IMR-90 (cell line): Measurements from ENCODE around the gene PCBP3. TPM values are rescaled to one million over a fixed set of nuclear protein-coding genes. Genes with fewer than 3 reads are reported as not detected.

Experiments used
- ATAC-seq: fragments of 200-7000 bp; cut with Tn5 transposase; 2 replicates; pipeline ENCODE4 v1.9.1; 2020; ENCODE audit warnings: low read depth, mild to moderate bottlenecking, moderate library complexity
- BruUV-seq: library from RNA; stranded (reverse); fragments of 400-500 nt; replicated peaks from 2 replicates; lab custom pipeline; 2021; lab: Mats Ljungman, UMichigan
- CTCF ChIA-PET: fragments of 300-600 bp; formaldehyde crosslinking; extraction: SDS; loops from one replicate; lab custom pipeline; 2021; ENCODE audit warnings: antibody characterized with exemption; lab: Yijun Ruan, JAX
- POLR2A ChIA-PET: fragments of 300-600 bp; sonication (Branson Sonifier 250); formaldehyde crosslinking; loops from one replicate; lab custom pipeline; 2022; ENCODE audit warnings: antibody characterized with exemption; ENCODE audit not compliant: unreplicated experiment; lab: Charles Lee
- DNase-seq: peaks from one replicate; pipeline ENCODE4 v3.0.0; 2013
- H2AFZ ChIP-seq: replicated peaks from 2 replicates; pipeline ENCODE3; 2013; ENCODE audit warnings: low read length, mild to moderate bottlenecking; ENCODE audit not compliant: poor library complexity
- H2AK5ac ChIP-seq: 2 replicates; pipeline ENCODE4 v1.6.1; 2013; ENCODE audit warnings: low read depth, low read length, inconsistent platforms
- H2AK9ac ChIP-seq: replicated peaks from 2 replicates; pipeline ENCODE3; 2013; ENCODE audit warnings: mild to moderate bottlenecking, low read depth, low read length, moderate library complexity; ENCODE audit not compliant: poor library complexity
- H2BK120ac ChIP-seq: 2 replicates; pipeline ENCODE4 v1.6.1; 2013; ENCODE audit warnings: low read depth, low read length, inconsistent platforms
- H2BK15ac ChIP-seq: 3 replicates; pipeline ENCODE4 v1.6.1; 2013; ENCODE audit warnings: low read depth, low read length, inconsistent platforms
- H2BK20ac ChIP-seq: 2 replicates; pipeline ENCODE4 v1.6.1; 2013; ENCODE audit warnings: low read depth, mild to moderate bottlenecking, inconsistent platforms, low read length, moderate library complexity
- H2BK5ac ChIP-seq: 2 replicates; pipeline ENCODE4 v1.6.1; 2013; ENCODE audit warnings: mild to moderate bottlenecking, low read depth, low read length, inconsistent platforms; ENCODE audit not compliant: poor library complexity, severe bottlenecking
- H3K14ac ChIP-seq: replicated peaks from 2 replicates; pipeline ENCODE4 v1.6.1; 2013; ENCODE audit warnings: low read depth, low read length, inconsistent platforms
- H3K18ac ChIP-seq: 2 replicates; pipeline ENCODE4 v1.6.1; 2013; ENCODE audit warnings: low read depth, low read length, control low read depth
- H3K23ac ChIP-seq: 2 replicates; pipeline ENCODE4 v1.6.1; 2013; ENCODE audit warnings: low read depth, low read length, inconsistent platforms
- H3K27ac ChIP-seq: 2 replicates; pipeline ENCODE4 v1.5.1; 2013; ENCODE audit warnings: mild to moderate bottlenecking, control low read depth, low read length; ENCODE audit not compliant: insufficient read depth
- H3K27me3 ChIP-seq: 2 replicates; pipeline ENCODE4 v1.6.1; 2013; ENCODE audit warnings: low read length; ENCODE audit not compliant: control insufficient read depth, insufficient read depth
- H3K36me3 ChIP-seq: 2 replicates; pipeline ENCODE4 v1.6.1; 2013; ENCODE audit warnings: low read length, mixed read lengths; ENCODE audit not compliant: control insufficient read depth, insufficient read depth
- H3K4ac ChIP-seq: 2 replicates; pipeline ENCODE4 v1.6.1; 2013; ENCODE audit warnings: low read depth, low read length, inconsistent platforms
- H3K4me1 ChIP-seq: 2 replicates; pipeline ENCODE4 v1.6.1; 2013; ENCODE audit warnings: low read length, mixed read lengths; ENCODE audit not compliant: control insufficient read depth, insufficient read depth
- H3K4me2 ChIP-seq: 2 replicates; pipeline ENCODE4 v1.6.1; 2013; ENCODE audit warnings: low read depth, mild to moderate bottlenecking, control low read depth, low read length, moderate library complexity
- H3K4me3 ChIP-seq: 2 replicates; pipeline ENCODE4 v1.5.1; 2013; ENCODE audit warnings: low read depth, mild to moderate bottlenecking, control low read depth, low read length, moderate library complexity; ENCODE audit not compliant: insufficient read depth
- H3K56ac ChIP-seq: 2 replicates; pipeline ENCODE4 v1.6.1; 2013; ENCODE audit warnings: low read length, inconsistent platforms; ENCODE audit not compliant: insufficient read depth; ENCODE audit errors: extremely low read depth
- H3K79me1 ChIP-seq, 2 experiments: 2 replicates each; pipeline ENCODE4 v1.6.1; 2013; ENCODE audit warnings: low read length in 2 of 2, inconsistent platforms in 1 of 2, low read depth in 1 of 2
- H3K9ac ChIP-seq: 2 replicates; pipeline ENCODE4 v1.6.1; 2013; ENCODE audit warnings: low read depth, low read length, control low read depth
- H3K9me1 ChIP-seq: 2 replicates; pipeline ENCODE4 v1.6.1; 2013; ENCODE audit warnings: low read length, inconsistent platforms; ENCODE audit not compliant: insufficient read depth
- H3K9me3 ChIP-seq: 2 replicates; pipeline ENCODE4 v1.6.1; 2013; ENCODE audit warnings: low read length; ENCODE audit not compliant: control insufficient read depth, insufficient read depth
- H4K20me1 ChIP-seq: 2 replicates; pipeline ENCODE4 v1.6.1; 2013; ENCODE audit warnings: low read length, inconsistent platforms; ENCODE audit not compliant: insufficient read depth
- H4K5ac ChIP-seq: 2 replicates; pipeline ENCODE4 v1.6.1; 2013; ENCODE audit warnings: mild to moderate bottlenecking, low read depth, low read length, control low read depth
- H4K8ac ChIP-seq, 2 experiments: 2 replicates each; pipeline ENCODE4 v1.6.1; 2013; ENCODE audit warnings: low read depth in 2 of 2, low read length in 2 of 2, control low read depth in 1 of 2, inconsistent platforms in 1 of 2
- H4K91ac ChIP-seq: 2 replicates; pipeline ENCODE4 v1.6.1; 2013; ENCODE audit warnings: low read depth, low read length, inconsistent platforms; ENCODE audit not compliant: insufficient read depth
- BHLHE40 ChIP-seq: fragments of 150-350 bp; IDR thresholded peaks from 2 replicates; pipeline ENCODE4 v1.6.1; 2016; ENCODE audit warnings: mild to moderate bottlenecking, low read depth, low read length
- CEBPB ChIP-seq: IDR thresholded peaks from 2 replicates; pipeline ENCODE4 v1.6.1; 2012; ENCODE audit warnings: low read depth, low read length, improper control_type of control experiment
- CHD1 ChIP-seq: IDR thresholded peaks from 2 replicates; pipeline ENCODE4 v1.6.1; 2012; ENCODE audit warnings: low read depth, low read length, improper control_type of control experiment
- FOS ChIP-seq: fragments of 150-350 bp; IDR thresholded peaks from 2 replicates; pipeline ENCODE4 v1.6.1; 2016; ENCODE audit warnings: low read depth, low read length
- MAFK ChIP-seq: IDR thresholded peaks from 2 replicates; pipeline ENCODE4 v1.6.1; 2012; ENCODE audit warnings: low read depth, low read length, improper control_type of control experiment
- MAZ ChIP-seq: IDR thresholded peaks from 2 replicates; pipeline ENCODE4 v1.6.1; 2012; ENCODE audit warnings: low read depth, mild to moderate bottlenecking, low read length, improper control_type of control experiment, moderate library complexity, borderline replicate concordance
- MXI1 ChIP-seq: IDR thresholded peaks from 2 replicates; pipeline ENCODE4 v1.6.1; 2012; ENCODE audit warnings: low read depth, mild to moderate bottlenecking, low read length, moderate library complexity, borderline replicate concordance
- NFE2L2 ChIP-seq: fragments of 150-350 bp; IDR thresholded peaks from 2 replicates; pipeline ENCODE4 v1.6.1; 2016; ENCODE audit warnings: low read depth, mild to moderate bottlenecking, low read length
- POLR2A ChIP-seq: IDR thresholded peaks from 2 replicates; pipeline ENCODE4 v1.6.1; 2012; ENCODE audit warnings: mild to moderate bottlenecking, low read depth, low read length
- RAD21 ChIP-seq: IDR thresholded peaks from 2 replicates; pipeline ENCODE4 v1.6.1; 2012; ENCODE audit warnings: low read length, improper control_type of control experiment
- RCOR1 ChIP-seq: IDR thresholded peaks from 2 replicates; pipeline ENCODE4 v1.6.1; 2012; ENCODE audit warnings: mild to moderate bottlenecking, low read length, improper control_type of control experiment; ENCODE audit not compliant: insufficient replicate concordance
- RFX5 ChIP-seq: IDR thresholded peaks from 2 replicates; pipeline ENCODE4 v1.8.0; 2012; ENCODE audit warnings: low read depth, mild to moderate bottlenecking, low read length, moderate library complexity
- SMC3 ChIP-seq: fragments of 150-350 bp; IDR thresholded peaks from 2 replicates; pipeline ENCODE4 v1.6.1; 2016; ENCODE audit warnings: low read depth, mild to moderate bottlenecking, antibody characterized with exemption, low read length, moderate library complexity
- USF2 ChIP-seq: fragments of 150-350 bp; IDR thresholded peaks from 2 replicates; pipeline ENCODE4 v1.6.1; 2017; ENCODE audit warnings: mild to moderate bottlenecking, antibody characterized with exemption, low read length, low read depth
- WGBS, 2 experiments: methylation state at CpG; one replicate each; pipeline versions ENCODE4 v1.1.5 to v1.1.7; 2013; ENCODE audit warnings: missing lambda C conversion rate in 2 of 2; ENCODE audit not compliant: insufficient read length in 1 of 2; ENCODE audit errors: extremely low coverage in 2 of 2; 5-methylcytosine and 5-hydroxymethylcytosine counted together
- dilution Hi-C: fragments of 300-500 bp; cut with HindIII; formaldehyde crosslinking; loops from one replicate; pipeline ENCODE4 v1.14.3; 2018; ENCODE audit warnings: low sequenced_read_pairs; ENCODE audit not compliant: unreplicated experiment
- in situ Hi-C: fragments of 300-500 bp; cut with MboI; formaldehyde crosslinking; loops from 3 replicates; pipeline ENCODE4 v1.14.3; 2019; ENCODE audit warnings: low sequenced_read_pairs, inconsistent platforms, mixed read lengths
- intact Hi-C: fragments of 100-400 bp; cut with micrococcal nuclease; formaldehyde crosslinking; loops from 2 replicates; pipeline ENCODE4 v1.10.0; 2022
- polyA plus RNA-seq, 3 experiments: library from polyadenylated mRNA; depleted of rRNA; stranded (reverse); fragments of >200 nt; gene quantifications; 2 replicates each; pipeline ENCODE4 v1.2.3, GENCODE V29; 2012; ENCODE audit warnings: low replicate concordance in 1 of 3
- total RNA-seq: library from RNA; depleted of rRNA; stranded (reverse); fragments of >200 nt; gene quantifications from 2 replicates; pipeline ENCODE4 v1.2.3, GENCODE V29; 2012
- TF ChIP-seq, protein P1 (sequence below): conservative IDR thresholded peaks from 2 replicates; pipeline ENCODE4 v1.5.1; 2012; ENCODE audit warnings: mild to moderate bottlenecking, low read depth, low read length, improper control_type of control experiment
- TF ChIP-seq, protein P2 (sequence below): fragments of 150-350 bp; IDR thresholded peaks from 2 replicates; pipeline ENCODE4 v1.6.1; 2016; ENCODE audit warnings: low read depth, mild to moderate bottlenecking, low read length, moderate library complexity, borderline replicate concordance

Gene PCBP3
- total and polyA plus RNA-seq, 2 of the 4 experiments (the other 2 are of a cell fraction) = 2.9 to 3.9 TPM

GRCh38 chr21:45853703-45854342 lies 210.3 kb downstream of the PCBP3 start:
- Histone ChIP-seq H2AFZ (no peak overlapping the region), H3K79me1 (no peaks in the 10 kb centered on the region), H2AK9ac (no peak overlapping the region), H4K8ac (no peak overlapping the region), H3K56ac (no peak overlapping the region), H3K4me3 (no peak overlapping the region), H3K4me2 (no peak overlapping the region), H3K4me1 (no peaks in the 10 kb centered on the region), H4K20me1 (no peaks in the 10 kb centered on the region), H3K23ac (no peak overlapping the region), H3K36me3 (0 out of 2 replicates have a peak, but pooled peaks cover 2% of the 10 kb centered on the region), H3K4ac (no peak overlapping the region), H3K9ac (no peak overlapping the region), H4K5ac (no peak overlapping the region), H3K27me3 (no peaks in the 10 kb centered on the region), H2BK15ac (no peak overlapping the region), H2BK20ac (no peak overlapping the region), H3K9me3 (peaks cover 5% of the 10 kb centered on the region; the same call in 1 of the 2 replicates), H3K14ac (no peak overlapping the region), H2BK5ac (no peak overlapping the region), H4K91ac (no peak overlapping the region), H3K9me1 (peaks cover 3% of the 10 kb centered on the region; the same call in 1 of the 2 replicates), H2BK120ac (no peak overlapping the region), H3K18ac (no peak overlapping the region), H3K27ac (no peak overlapping the region), H2AK5ac (no peak overlapping the region)
- no peak for TF ChIP-seq FOS
- no peak for TF ChIP-seq CHD1
- no peak for TF ChIP-seq MXI1
- no peak for TF ChIP-seq MAZ
- TF ChIP-seq, protein P1, sequence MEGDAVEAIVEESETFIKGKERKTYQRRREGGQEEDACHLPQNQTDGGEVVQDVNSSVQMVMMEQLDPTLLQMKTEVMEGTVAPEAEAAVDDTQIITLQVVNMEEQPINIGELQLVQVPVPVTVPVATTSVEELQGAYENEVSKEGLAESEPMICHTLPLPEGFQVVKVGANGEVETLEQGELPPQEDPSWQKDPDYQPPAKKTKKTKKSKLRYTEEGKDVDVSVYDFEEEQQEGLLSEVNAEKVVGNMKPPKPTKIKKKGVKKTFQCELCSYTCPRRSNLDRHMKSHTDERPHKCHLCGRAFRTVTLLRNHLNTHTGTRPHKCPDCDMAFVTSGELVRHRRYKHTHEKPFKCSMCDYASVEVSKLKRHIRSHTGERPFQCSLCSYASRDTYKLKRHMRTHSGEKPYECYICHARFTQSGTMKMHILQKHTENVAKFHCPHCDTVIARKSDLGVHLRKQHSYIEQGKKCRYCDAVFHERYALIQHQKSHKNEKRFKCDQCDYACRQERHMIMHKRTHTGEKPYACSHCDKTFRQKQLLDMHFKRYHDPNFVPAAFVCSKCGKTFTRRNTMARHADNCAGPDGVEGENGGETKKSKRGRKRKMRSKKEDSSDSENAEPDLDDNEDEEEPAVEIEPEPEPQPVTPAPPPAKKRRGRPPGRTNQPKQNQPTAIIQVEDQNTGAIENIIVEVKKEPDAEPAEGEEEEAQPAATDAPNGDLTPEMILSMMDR = no peak
- TF ChIP-seq POLR2A = no peak
- TF ChIP-seq SMC3 = no peak
- no peak for TF ChIP-seq CEBPB
- TF ChIP-seq RFX5 = no peak
- no peak for TF ChIP-seq RCOR1
- no peak for TF ChIP-seq RAD21
- TF ChIP-seq MAFK = no peak
- no peak for TF ChIP-seq BHLHE40
- no peak for TF ChIP-seq NFE2L2
- TF ChIP-seq, protein P2, sequence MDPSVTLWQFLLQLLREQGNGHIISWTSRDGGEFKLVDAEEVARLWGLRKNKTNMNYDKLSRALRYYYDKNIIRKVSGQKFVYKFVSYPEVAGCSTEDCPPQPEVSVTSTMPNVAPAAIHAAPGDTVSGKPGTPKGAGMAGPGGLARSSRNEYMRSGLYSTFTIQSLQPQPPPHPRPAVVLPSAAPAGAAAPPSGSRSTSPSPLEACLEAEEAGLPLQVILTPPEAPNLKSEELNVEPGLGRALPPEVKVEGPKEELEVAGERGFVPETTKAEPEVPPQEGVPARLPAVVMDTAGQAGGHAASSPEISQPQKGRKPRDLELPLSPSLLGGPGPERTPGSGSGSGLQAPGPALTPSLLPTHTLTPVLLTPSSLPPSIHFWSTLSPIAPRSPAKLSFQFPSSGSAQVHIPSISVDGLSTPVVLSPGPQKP = no peak
- no peak for TF ChIP-seq USF2
- no peak for DNase-seq
- no TSS peak for BruUV-seq
- ChIA-PET POLR2A (no interaction called here), CTCF (no interaction called here)
- WGBS, 2 experiments = 91% methylated on average over 10 of the region's 19 CpGs; no CpG with 5 or more reads in 1 of the 2 experiments
- dilution Hi-C loops (no loop called here), intact Hi-C loops (no loop called here), in situ Hi-C loops (no loop called here)
- no peak for ATAC-seq
